Measurements from ENCODE around the gene SPEF1. TPM values are rescaled to one million over a fixed set of nuclear protein-coding genes. Genes with fewer than 3 reads are reported as not detected.
A peak's percentile ranks its signal among the peaks of the same experiment; 100 is the strongest.

SPEF1 gene
- total and polyA plus RNA-seq, 2 of the 13 experiments (the other 11 are each of a cell fraction or from before 2014, with no cell fraction given) = 0.11 to 0.27 TPM

DNA sequence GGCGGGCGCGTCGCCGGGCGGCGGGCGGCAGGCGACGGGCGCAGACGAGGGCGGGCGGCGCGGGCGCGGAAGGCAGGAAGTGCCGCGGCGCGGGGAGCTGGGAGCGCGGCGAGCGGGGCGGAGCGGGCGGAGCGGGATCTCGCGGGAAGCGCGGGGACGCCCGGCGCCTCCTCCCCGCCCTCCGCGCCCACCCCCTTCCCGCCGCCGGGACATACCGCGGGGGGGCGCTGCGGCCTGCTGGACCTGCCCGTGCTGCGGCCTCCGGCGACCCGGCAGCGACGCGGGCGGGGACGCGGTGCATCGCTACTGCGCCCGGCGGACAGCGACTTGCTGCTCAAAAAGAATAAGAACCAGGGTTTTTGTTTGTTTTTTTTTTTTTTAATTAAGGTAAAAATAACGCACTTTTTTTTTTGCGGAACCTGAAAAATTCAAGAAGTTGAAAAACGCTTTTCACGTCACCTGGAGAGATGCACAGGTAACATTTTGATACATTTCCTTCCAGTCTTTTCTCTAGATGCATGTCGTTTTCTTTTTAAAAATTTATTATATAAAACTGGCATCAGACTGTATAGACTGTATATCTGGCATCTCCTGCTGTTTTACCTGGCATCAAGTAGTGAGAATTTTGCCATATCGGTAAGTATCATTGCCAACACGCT, 5.5 kb upstream of the SPEF1 start, which contains the start of gene CENPB (continued):
- TF ChIP-seq, protein P1, sequence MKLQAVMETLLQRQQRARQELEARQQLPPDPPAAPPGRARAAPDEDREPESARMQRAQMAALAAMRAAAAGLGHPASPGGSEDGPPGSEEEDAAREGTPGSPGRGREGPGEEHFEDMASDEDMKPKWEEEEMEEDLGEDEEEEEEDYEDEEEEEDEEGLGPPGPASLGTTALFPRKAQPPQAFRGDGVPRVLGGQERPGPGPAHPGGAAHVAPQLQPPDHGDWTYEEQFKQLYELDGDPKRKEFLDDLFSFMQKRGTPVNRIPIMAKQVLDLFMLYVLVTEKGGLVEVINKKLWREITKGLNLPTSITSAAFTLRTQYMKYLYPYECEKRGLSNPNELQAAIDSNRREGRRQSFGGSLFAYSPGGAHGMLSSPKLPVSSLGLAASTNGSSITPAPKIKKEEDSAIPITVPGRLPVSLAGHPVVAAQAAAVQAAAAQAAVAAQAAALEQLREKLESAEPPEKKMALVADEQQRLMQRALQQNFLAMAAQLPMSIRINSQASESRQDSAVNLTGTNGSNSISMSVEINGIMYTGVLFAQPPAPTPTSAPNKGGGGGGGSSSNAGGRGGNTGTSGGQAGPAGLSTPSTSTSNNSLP (IDR thresholded peaks at IDR 0.05; ENCODE audit: low read depth, low read length) = peak; percentile 33; the same call in 1 of the 2 replicates
- TF ChIP-seq MIER3 (CRISPR knock-in tag; IDR thresholded peaks at IDR 0.05; ENCODE audit: borderline replicate concordance) (no peak), SP2 (CRISPR knock-in tag; IDR thresholded peaks at IDR 0.05) (no peak), ZIK1 (CRISPR knock-in tag; IDR thresholded peaks at IDR 0.05; ENCODE audit: borderline replicate concordance, low read depth) (no peak; the same call in 1 of the 2 replicates), LCORL (IDR thresholded peaks at IDR 0.05) (no peak), LCORL (CRISPR knock-in tag; IDR thresholded peaks at IDR 0.05) (0 out of 2 replicates have a peak, but pooled peaks have one; percentile 24), ZKSCAN8 (CRISPR knock-in tag; IDR thresholded peaks at IDR 0.05; ENCODE audit: borderline replicate concordance) (no peak), ZFX (CRISPR knock-in tag; IDR thresholded peaks at IDR 0.05; ENCODE audit: low read depth) (peak; percentile 89), ZNF350 (CRISPR knock-in tag; IDR thresholded peaks at IDR 0.05; ENCODE audit: borderline replicate concordance, low read depth) (no peak), AGO1 (IDR thresholded peaks at IDR 0.05; ENCODE audit: low read depth, low read length, poor library complexity, severe bottlenecking) (peak; percentile 30), IRF2 (CRISPR knock-in tag; IDR thresholded peaks at IDR 0.05) (peak; percentile 67; the same call in 1 of the 2 replicates), MAF1 (CRISPR knock-in tag; IDR thresholded peaks at IDR 0.05; ENCODE audit: borderline replicate concordance) (no peak), JDP2 (CRISPR knock-in tag; IDR thresholded peaks at IDR 0.05; ENCODE audit: borderline replicate concordance) (no peak), TAF1 (CRISPR knock-in tag; IDR thresholded peaks at IDR 0.05) (no peak), NR2F6 (IDR thresholded peaks at IDR 0.05) (no peak), NR2F6 (CRISPR knock-in tag; IDR thresholded peaks at IDR 0.05) (peak; percentile 51; the same call in 1 of the 2 replicates), ZFY (CRISPR knock-in tag; IDR thresholded peaks at IDR 0.05) (peak; percentile 77), KMT2A (CRISPR knock-in tag; IDR thresholded peaks at IDR 0.05) (peak; percentile 46; the same call in 1 of the 2 replicates), RBFOX2 (IDR thresholded peaks at IDR 0.05; ENCODE audit: low read depth, low read length) (peak; percentile 75)
- TF ChIP-seq, protein P2, sequence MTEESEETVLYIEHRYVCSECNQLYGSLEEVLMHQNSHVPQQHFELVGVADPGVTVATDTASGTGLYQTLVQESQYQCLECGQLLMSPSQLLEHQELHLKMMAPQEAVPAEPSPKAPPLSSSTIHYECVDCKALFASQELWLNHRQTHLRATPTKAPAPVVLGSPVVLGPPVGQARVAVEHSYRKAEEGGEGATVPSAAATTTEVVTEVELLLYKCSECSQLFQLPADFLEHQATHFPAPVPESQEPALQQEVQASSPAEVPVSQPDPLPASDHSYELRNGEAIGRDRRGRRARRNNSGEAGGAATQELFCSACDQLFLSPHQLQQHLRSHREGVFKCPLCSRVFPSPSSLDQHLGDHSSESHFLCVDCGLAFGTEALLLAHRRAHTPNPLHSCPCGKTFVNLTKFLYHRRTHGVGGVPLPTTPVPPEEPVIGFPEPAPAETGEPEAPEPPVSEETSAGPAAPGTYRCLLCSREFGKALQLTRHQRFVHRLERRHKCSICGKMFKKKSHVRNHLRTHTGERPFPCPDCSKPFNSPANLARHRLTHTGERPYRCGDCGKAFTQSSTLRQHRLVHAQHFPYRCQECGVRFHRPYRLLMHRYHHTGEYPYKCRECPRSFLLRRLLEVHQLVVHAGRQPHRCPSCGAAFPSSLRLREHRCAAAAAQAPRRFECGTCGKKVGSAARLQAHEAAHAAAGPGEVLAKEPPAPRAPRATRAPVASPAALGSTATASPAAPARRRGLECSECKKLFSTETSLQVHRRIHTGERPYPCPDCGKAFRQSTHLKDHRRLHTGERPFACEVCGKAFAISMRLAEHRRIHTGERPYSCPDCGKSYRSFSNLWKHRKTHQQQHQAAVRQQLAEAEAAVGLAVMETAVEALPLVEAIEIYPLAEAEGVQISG (CRISPR knock-in tag; IDR thresholded peaks at IDR 0.05) = peak; percentile 61
- TF ChIP-seq, protein P3, sequence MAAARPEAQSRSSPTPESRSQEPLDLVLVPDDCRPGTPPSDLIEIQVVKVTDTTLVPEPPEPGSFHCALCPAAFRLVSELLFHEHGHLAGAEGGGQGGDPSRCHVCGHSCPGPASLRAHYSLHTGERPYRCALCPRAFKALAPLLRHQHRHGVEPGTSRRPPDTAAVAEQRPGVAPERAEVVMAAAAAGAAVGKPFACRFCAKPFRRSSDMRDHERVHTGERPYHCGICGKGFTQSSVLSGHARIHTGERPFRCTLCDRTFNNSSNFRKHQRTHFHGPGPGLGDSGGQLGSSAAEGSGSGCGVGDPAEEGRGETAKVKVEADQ (CRISPR knock-in tag; IDR thresholded peaks at IDR 0.05; ENCODE audit: borderline replicate concordance) = peak; percentile 51; the same call in 1 of the 2 replicates
- TF ChIP-seq, protein P4, sequence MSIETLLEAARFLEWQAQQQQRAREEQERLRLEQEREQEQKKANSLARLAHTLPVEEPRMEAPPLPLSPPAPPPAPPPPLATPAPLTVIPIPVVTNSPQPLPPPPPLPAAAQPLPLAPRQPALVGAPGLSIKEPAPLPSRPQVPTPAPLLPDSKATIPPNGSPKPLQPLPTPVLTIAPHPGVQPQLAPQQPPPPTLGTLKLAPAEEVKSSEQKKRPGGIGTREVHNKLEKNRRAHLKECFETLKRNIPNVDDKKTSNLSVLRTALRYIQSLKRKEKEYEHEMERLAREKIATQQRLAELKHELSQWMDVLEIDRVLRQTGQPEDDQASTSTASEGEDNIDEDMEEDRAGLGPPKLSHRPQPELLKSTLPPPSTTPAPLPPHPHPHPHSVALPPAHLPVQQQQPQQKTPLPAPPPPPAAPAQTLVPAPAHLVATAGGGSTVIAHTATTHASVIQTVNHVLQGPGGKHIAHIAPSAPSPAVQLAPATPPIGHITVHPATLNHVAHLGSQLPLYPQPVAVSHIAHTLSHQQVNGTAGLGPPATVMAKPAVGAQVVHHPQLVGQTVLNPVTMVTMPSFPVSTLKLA (IDR thresholded peaks at IDR 0.05) = no peak
- TF ChIP-seq, protein P5, sequence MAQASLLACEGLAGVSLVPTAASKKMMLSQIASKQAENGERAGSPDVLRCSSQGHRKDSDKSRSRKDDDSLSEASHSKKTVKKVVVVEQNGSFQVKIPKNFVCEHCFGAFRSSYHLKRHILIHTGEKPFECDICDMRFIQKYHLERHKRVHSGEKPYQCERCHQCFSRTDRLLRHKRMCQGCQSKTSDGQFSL (CRISPR knock-in tag; IDR thresholded peaks at IDR 0.05) = peak; percentile 77
